Stimulated activated CD4-positive, alpha-beta T cell treated with anti-CD3 and anti-CD28 coated beads, Interleukin-4, amount 100 ng/mL, for 24 hours (primary cell): ENCODE results near the gene SNX22.
"Not testable (repeated sequence)": the region's sequence is repeated elsewhere in the genome, so short reads cannot be mapped to it uniquely, and the experiment has no call there.

ENCODE experiments used
- DNase-seq: peaks from one replicate; pipeline ENCODE4 v3.0.0-alpha.2; 2020

Gene SNX22

GRCh38 chr15:64151727-64152506 is at the start of gene SNX22:
SNX22 (plus strand) TSS chr15:64151731; CDS start chr15:64151776, 45 bp downstream.
- DNase-seq, result no peak

- DNase-seq, result no peak
Measured at GRCh38 chr15:64102497-64102896, 49.0 kb upstream of the SNX22 start.

- no peak for DNase-seq
Measured at GRCh38 chr15:64105113-64105704, 46.3 kb upstream of the SNX22 start.

- DNase-seq, result no peak
Measured at GRCh38 chr15:64107337-64107736, 44.2 kb upstream of the SNX22 start.

- DNase-seq, result not testable (repeated sequence)
Measured at GRCh38 chr15:64110108-64110701, 41.3 kb upstream of the SNX22 start.

GRCh38 chr15:64110950-64111678 is 40.4 kb upstream of the SNX22 start:
- DNase-seq, result no peak

- DNase-seq, result no peak
Measured at GRCh38 chr15:64111679-64112050, 39.9 kb upstream of the SNX22 start.

GRCh38 chr15:64112073-64112772 is 39.3 kb upstream of the SNX22 start:
- no peak for DNase-seq

GRCh38 chr15:64112904-64113303 is 38.6 kb upstream of the SNX22 start:
- DNase-seq, result no peak

GRCh38 chr15:64117759-64118487 is 33.6 kb upstream of the SNX22 start:
- DNase-seq, result no peak

- DNase-seq, result not testable (repeated sequence)
Measured at GRCh38 chr15:64120322-64120721, 31.2 kb upstream of the SNX22 start.

- no peak for DNase-seq
Measured at GRCh38 chr15:64121614-64122013, 29.9 kb upstream of the SNX22 start.

- no peak for DNase-seq
Measured at GRCh38 chr15:64122444-64122843, 29.1 kb upstream of the SNX22 start.

- DNase-seq, result no peak
Measured at GRCh38 chr15:64122936-64123351, 28.6 kb upstream of the SNX22 start.

- DNase-seq, result no peak
Measured at GRCh38 chr15:64125978-64126377, 25.6 kb upstream of the SNX22 start.

- DNase-seq, result no peak
Measured at GRCh38 chr15:64127521-64128270, 23.8 kb upstream of the SNX22 start.

GRCh38 chr15:64130159-64130558 is 21.4 kb upstream of the SNX22 start:
- no peak for DNase-seq

- no peak for DNase-seq
Measured at GRCh38 chr15:64131547-64131946, 20.0 kb upstream of the SNX22 start.

GRCh38 chr15:64132217-64132616 is 19.3 kb upstream of the SNX22 start:
- no peak for DNase-seq

GRCh38 chr15:64133623-64134344 is 17.7 kb upstream of the SNX22 start:
- DNase-seq, result no peak
